Right lobe of liver (tissue), 4 donors: ENCODE measurements around the gene SPTBN4.

Experiments
- POLR2A ChIP-seq: fragments of 450-650 bp; IDR thresholded peaks from one replicate; pipeline ENCODE4 v1.6.1; 2017; ENCODE audit warnings: antibody characterized with exemption, mild to moderate bottlenecking
- TF ChIP-seq, protein P1 (sequence below), 4 donors: fragments of 200-600 bp in 3 of 4; fragments of 450-650 bp in 1 of 4; IDR thresholded peaks; one replicate each; pipeline versions ENCODE4 v1.5.1 to v1.8.0; 2016 to 2022; ENCODE audit warnings: antibody characterized with exemption in 4 of 4, mild to moderate bottlenecking in 2 of 4
- donor health status: DM: no; HTN: no; CAD: no.
- donor health status: DM: no; HTN: no; CAD: no.
- donor health status: DM: no; HTN: yes; CAD: no.

- TF ChIP-seq, protein P1, sequence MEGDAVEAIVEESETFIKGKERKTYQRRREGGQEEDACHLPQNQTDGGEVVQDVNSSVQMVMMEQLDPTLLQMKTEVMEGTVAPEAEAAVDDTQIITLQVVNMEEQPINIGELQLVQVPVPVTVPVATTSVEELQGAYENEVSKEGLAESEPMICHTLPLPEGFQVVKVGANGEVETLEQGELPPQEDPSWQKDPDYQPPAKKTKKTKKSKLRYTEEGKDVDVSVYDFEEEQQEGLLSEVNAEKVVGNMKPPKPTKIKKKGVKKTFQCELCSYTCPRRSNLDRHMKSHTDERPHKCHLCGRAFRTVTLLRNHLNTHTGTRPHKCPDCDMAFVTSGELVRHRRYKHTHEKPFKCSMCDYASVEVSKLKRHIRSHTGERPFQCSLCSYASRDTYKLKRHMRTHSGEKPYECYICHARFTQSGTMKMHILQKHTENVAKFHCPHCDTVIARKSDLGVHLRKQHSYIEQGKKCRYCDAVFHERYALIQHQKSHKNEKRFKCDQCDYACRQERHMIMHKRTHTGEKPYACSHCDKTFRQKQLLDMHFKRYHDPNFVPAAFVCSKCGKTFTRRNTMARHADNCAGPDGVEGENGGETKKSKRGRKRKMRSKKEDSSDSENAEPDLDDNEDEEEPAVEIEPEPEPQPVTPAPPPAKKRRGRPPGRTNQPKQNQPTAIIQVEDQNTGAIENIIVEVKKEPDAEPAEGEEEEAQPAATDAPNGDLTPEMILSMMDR (IDR thresholded peaks at IDR 0.05), result no peak
- no peak for TF ChIP-seq POLR2A
Observed at GRCh38 chr19:40444825-40445312, 21.9 kb upstream of the SPTBN4 start.
